Smooth muscle cell (in vitro differentiated cells): ENCODE data around the gene MYMX. TPM values are rescaled to one million over a fixed set of nuclear protein-coding genes. Genes with fewer than 3 reads are reported as not detected.
A peak's percentile ranks its signal among the peaks of the same experiment; 100 is the strongest.

ENCODE experiments used
- DNase-seq: peaks from one replicate; lab custom pipeline; 2025; ENCODE audit not compliant: unreplicated experiment; lab: John Stamatoyannopoulos, UW
- H2AFZ ChIP-seq: fragments of 200-600 bp; sonication (generic); 2 replicates; pipeline ENCODE4 v1.6.0; 2016; ENCODE audit warnings: antibody characterized with exemption, low read depth, mild to moderate bottlenecking
- H3F3A ChIP-seq: fragments of 200-600 bp; sonication (generic); 2 replicates; pipeline ENCODE4 v1.6.0; 2017; ENCODE audit warnings: antibody characterized with exemption, low read depth
- H3K27ac ChIP-seq: fragments of 200-600 bp; sonication (generic); 2 replicates; pipeline ENCODE4 v1.5.1; 2016; ENCODE audit warnings: low read depth, mild to moderate bottlenecking
- H3K27me3 ChIP-seq: fragments of 200-600 bp; sonication (generic); 2 replicates; pipeline ENCODE4 v1.6.1; 2016; ENCODE audit warnings: low read depth, mild to moderate bottlenecking
- H3K36me3 ChIP-seq: fragments of 200-600 bp; sonication (generic); 2 replicates; pipeline ENCODE4 v1.5.1; 2016; ENCODE audit warnings: low read depth
- H3K4me1 ChIP-seq: fragments of 200-600 bp; sonication (generic); 2 replicates; pipeline ENCODE4 v1.5.1; 2016; ENCODE audit warnings: low read depth
- H3K4me2 ChIP-seq: fragments of 200-600 bp; sonication (generic); 2 replicates; pipeline ENCODE4 v1.6.0; 2016; ENCODE audit warnings: mild to moderate bottlenecking
- H3K4me3 ChIP-seq: fragments of 200-600 bp; sonication (generic); 2 replicates; pipeline ENCODE4 v1.5.1; 2016; ENCODE audit warnings: mild to moderate bottlenecking
- H3K79me2 ChIP-seq: fragments of 200-600 bp; sonication (generic); 2 replicates; pipeline ENCODE4 v1.6.0; 2016; ENCODE audit warnings: low read depth, mild to moderate bottlenecking
- H3K9ac ChIP-seq: fragments of 200-600 bp; sonication (generic); 2 replicates; pipeline ENCODE4 v1.6.0; 2016; ENCODE audit warnings: low read depth
- H3K9me3 ChIP-seq: fragments of 200-600 bp; sonication (generic); replicated peaks from 2 replicates; pipeline ENCODE4 v1.5.1; 2016; ENCODE audit warnings: low read depth
- H4K20me1 ChIP-seq: fragments of 200-600 bp; sonication (generic); 2 replicates; pipeline ENCODE4 v1.6.0; 2016; ENCODE audit warnings: low read depth
- CTCF ChIP-seq: fragments of 200-600 bp; sonication (generic); IDR thresholded peaks from 2 replicates; pipeline ENCODE4 v1.5.1; 2017; ENCODE audit warnings: borderline replicate concordance, mild to moderate bottlenecking, antibody characterized with exemption; ENCODE audit not compliant: insufficient read depth, poor library complexity, severe bottlenecking
- WGBS: methylation state at CpG from one replicate; pipeline ENCODE4 v1.1.7; 2016; ENCODE audit warnings: low lambda C conversion rate; 5-methylcytosine and 5-hydroxymethylcytosine counted together
- polyA plus RNA-seq: library from polyadenylated mRNA; unstranded; fragments of >200 nt; fragmentation: Nextera tagmentation; extraction: Ambion mirVana; gene quantifications from 2 replicates; pipeline ENCODE4 v1.2.1, GENCODE V29; 2016
- total RNA-seq: library from RNA; depleted of rRNA; stranded (reverse); fragments of >200 nt; gene quantifications from 2 replicates; pipeline ENCODE4 v1.2.3, GENCODE V29; 2014

Gene MYMX
- total and polyA plus RNA-seq, 2 experiments from 2014 or later, result not detected

GRCh38 chr6:44234101-44235025, 17.6 kb downstream of the MYMX start:
- Histone ChIP-seq H2AFZ (peak overlapping the region; percentile 86), H3K4me3 (no peak overlapping the region), H3K27ac (peak overlapping the region; percentile 44), H3K4me1 (peaks cover 11% of the 10 kb centered on the region), H3K36me3 (no peaks in the 10 kb centered on the region), H3K4me2 (peak overlapping the region; percentile 60), H3K9me3 (no peaks in the 10 kb centered on the region), H3K79me2 (no peaks in the 10 kb centered on the region), H3F3A (no peaks in the 10 kb centered on the region), H4K20me1 (no peaks in the 10 kb centered on the region), H3K27me3 (no peaks in the 10 kb centered on the region), H3K9ac (no peak overlapping the region)
- TF ChIP-seq CTCF, result peak; percentile 60
- 37% methylated on average over 5 of the region's 5 CpGs for WGBS
- no peak for DNase-seq

DNA sequence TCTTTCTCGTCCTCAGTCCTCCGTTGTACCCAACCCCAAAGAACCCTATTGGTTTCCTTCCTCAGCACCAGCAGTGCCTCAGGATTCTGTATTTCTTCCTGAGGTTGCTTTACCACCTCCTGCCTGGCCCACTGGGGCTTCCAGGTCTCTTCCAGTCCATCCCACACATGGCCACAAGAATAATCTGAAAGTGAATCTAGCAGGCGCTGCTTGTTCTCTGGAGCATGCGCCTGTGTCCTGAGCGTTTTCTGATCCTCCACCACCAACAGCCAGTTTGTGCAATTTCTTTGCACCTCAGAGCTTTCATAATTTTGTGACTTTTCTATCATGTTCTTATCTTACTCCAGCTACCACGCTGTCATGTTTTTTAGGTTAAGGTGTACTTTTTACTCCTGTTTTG, 18.5 kb downstream of the MYMX start:
- Histone ChIP-seq H3K36me3 (no peaks in the 10 kb centered on the region), H3K9ac (no peak overlapping the region), H3K27ac (peak overlapping the region; percentile 44), H3K9me3 (no peaks in the 10 kb centered on the region), H3K79me2 (no peaks in the 10 kb centered on the region), H2AFZ (no peak overlapping the region), H3K4me1 (peaks cover 11% of the 10 kb centered on the region), H3K4me2 (peak overlapping the region; percentile 49), H3K4me3 (no peak overlapping the region), H3F3A (no peaks in the 10 kb centered on the region), H4K20me1 (no peaks in the 10 kb centered on the region), H3K27me3 (no peaks in the 10 kb centered on the region)
- WGBS, result 82% methylated on average over 6 of the region's 6 CpGs
- TF ChIP-seq CTCF, result no peak
- no peak for DNase-seq

DNA sequence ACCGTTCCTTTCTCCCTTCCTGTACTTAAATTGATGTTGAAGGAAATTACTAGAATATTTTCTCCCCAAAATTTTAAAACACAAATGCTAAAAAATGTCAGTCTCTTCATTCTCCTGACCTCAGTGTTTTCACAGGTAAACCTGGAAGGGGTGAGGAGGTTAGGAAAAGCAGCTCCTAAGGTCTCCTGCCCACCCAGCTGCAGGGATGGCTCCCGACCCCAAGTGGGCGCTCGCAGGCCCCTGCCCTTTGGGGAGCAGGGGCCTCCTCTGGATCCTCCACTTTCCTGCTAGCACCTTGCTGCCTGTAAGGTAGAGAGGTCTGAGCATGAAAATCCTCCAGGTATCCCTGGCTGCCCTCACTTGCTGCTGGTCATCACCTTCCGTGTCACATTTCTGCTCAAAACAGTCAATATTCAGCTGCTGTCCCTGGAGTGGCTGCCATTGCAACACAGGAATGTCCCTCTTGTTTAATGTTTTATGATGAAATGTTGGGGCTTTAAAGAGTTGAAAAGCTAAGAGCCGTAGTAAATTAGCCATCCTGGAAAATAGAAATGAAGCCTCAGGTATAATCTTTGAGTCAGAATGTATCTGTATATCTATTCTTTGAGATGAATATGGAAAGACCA, 19.3 kb downstream of the MYMX start:
- Histone ChIP-seq H3K9me3 (no peaks in the 10 kb centered on the region), H3F3A (no peaks in the 10 kb centered on the region), H3K4me2 (no peak overlapping the region), H3K4me1 (peaks cover 11% of the 10 kb centered on the region), H2AFZ (no peak overlapping the region), H4K20me1 (no peaks in the 10 kb centered on the region), H3K27me3 (no peaks in the 10 kb centered on the region), H3K79me2 (no peaks in the 10 kb centered on the region), H3K9ac (no peak overlapping the region), H3K36me3 (no peaks in the 10 kb centered on the region), H3K27ac (no peak overlapping the region), H3K4me3 (no peak overlapping the region)
- 96% methylated on average over 6 of the region's 6 CpGs for WGBS
- no peak for TF ChIP-seq CTCF
- DNase-seq, result no peak
